Measurements from ENCODE around the gene PAGE5. TPM values are rescaled to one million over a fixed set of nuclear protein-coding genes. Genes with fewer than 3 reads are reported as not detected.

Gene PAGE5
- not detected in 2 replicates for total RNA-seq (2014; rRNA removed; shearing (Covaris generic))

- Histone ChIP-seq H3K4me3 (no peak within 1 kb of the TSS), H3K36me3 (no peaks in the 10 kb centered on the region), H3K27ac (no peak within 1 kb of the TSS), H3K9me3 (replicated peaks) (no peaks in the 10 kb centered on the region), H3K27me3 (replicated peaks) (no peaks in the 10 kb centered on the region), H3K4me1 (replicated peaks) (no peaks in the 10 kb centered on the region)
- DNase-seq (ENCODE audit: low read depth in 1 of 2, low spot score in 2 of 2): no peak
Observed at GRCh38 chrX:55220119-55220794, at the start of gene PAGE5. TSS of gene PAGE5 (plus strand) at chrX:55220346. CDS start at chrX:55221383, 1,037 bp downstream.

- Histone ChIP-seq H3K9me3 (replicated peaks) (no peaks in the 10 kb centered on the region), H3K4me1 (replicated peaks) (no peaks in the 10 kb centered on the region), H3K4me3 (no peak overlapping the region), H3K27me3 (replicated peaks) (no peaks in the 10 kb centered on the region), H3K27ac (no peak overlapping the region), H3K36me3 (no peaks in the 10 kb centered on the region)
- DNase-seq (ENCODE audit: low read depth in 1 of 2, low spot score in 2 of 2): no peak
Observed at GRCh38 chrX:55187281-55187680, 32.9 kb upstream of the PAGE5 start.

- no peak overlapping the region for H3K4me3 ChIP-seq
- no peaks in the 10 kb centered on the region for H3K4me1 ChIP-seq (replicated peaks)
- H3K27ac ChIP-seq: no peak overlapping the region
- no peaks in the 10 kb centered on the region for H3K9me3 ChIP-seq (replicated peaks)
- no peaks in the 10 kb centered on the region for H3K27me3 ChIP-seq (replicated peaks)
- no peak for DNase-seq (ENCODE audit: low read depth in 1 of 2, low spot score in 2 of 2)
- no peaks in the 10 kb centered on the region for H3K36me3 ChIP-seq
Observed at GRCh38 chrX:55196688-55197087, 23.5 kb upstream of the PAGE5 start.

GRCh38 chrX:55201930-55202579 lies 18.1 kb upstream of the PAGE5 start:
- Histone ChIP-seq H3K4me3 (no peak overlapping the region), H3K9me3 (replicated peaks) (no peaks in the 10 kb centered on the region), H3K36me3 (no peaks in the 10 kb centered on the region), H3K27ac (no peak overlapping the region), H3K27me3 (replicated peaks) (no peaks in the 10 kb centered on the region), H3K4me1 (replicated peaks) (no peaks in the 10 kb centered on the region)
- DNase-seq (ENCODE audit: low read depth in 1 of 2, low spot score in 2 of 2): no peak

- no peaks in the 10 kb centered on the region for H3K27me3 ChIP-seq (replicated peaks)
- H3K36me3 ChIP-seq: no peaks in the 10 kb centered on the region
- H3K9me3 ChIP-seq (replicated peaks): no peaks in the 10 kb centered on the region
- no peaks in the 10 kb centered on the region for H3K4me1 ChIP-seq (replicated peaks)
- DNase-seq (ENCODE audit: low read depth in 1 of 2, low spot score in 2 of 2): no peak
- H3K4me3 ChIP-seq: no peak overlapping the region
- H3K27ac ChIP-seq: no peak overlapping the region
Observed at GRCh38 chrX:55206162-55206941, 13.8 kb upstream of the PAGE5 start.

GRCh38 chrX:55210931-55211677 lies 9.0 kb upstream of the PAGE5 start:
- Histone ChIP-seq H3K27ac (no peak overlapping the region), H3K4me3 (no peak overlapping the region), H3K4me1 (replicated peaks) (no peaks in the 10 kb centered on the region), H3K36me3 (no peaks in the 10 kb centered on the region), H3K9me3 (replicated peaks) (no peaks in the 10 kb centered on the region), H3K27me3 (replicated peaks) (no peaks in the 10 kb centered on the region)
- no peak for DNase-seq (ENCODE audit: low read depth in 1 of 2, low spot score in 2 of 2)

- Histone ChIP-seq H3K36me3 (no peaks in the 10 kb centered on the region), H3K4me1 (replicated peaks) (no peaks in the 10 kb centered on the region), H3K27ac (no peak overlapping the region), H3K27me3 (replicated peaks) (no peaks in the 10 kb centered on the region), H3K4me3 (no peak overlapping the region), H3K9me3 (replicated peaks) (no peaks in the 10 kb centered on the region)
- DNase-seq (ENCODE audit: low read depth in 1 of 2, low spot score in 2 of 2): no peak
Observed at GRCh38 chrX:55213381-55213780, 6.8 kb upstream of the PAGE5 start.

- no peak overlapping the region for H3K4me3 ChIP-seq
- no peaks in the 10 kb centered on the region for H3K27me3 ChIP-seq (replicated peaks)
- no peak overlapping the region for H3K27ac ChIP-seq
- no peaks in the 10 kb centered on the region for H3K36me3 ChIP-seq
- H3K4me1 ChIP-seq (replicated peaks): no peaks in the 10 kb centered on the region
- DNase-seq (ENCODE audit: low read depth in 1 of 2, low spot score in 2 of 2): no peak
- H3K9me3 ChIP-seq (replicated peaks): no peaks in the 10 kb centered on the region
Observed at GRCh38 chrX:55240788-55241340, 20.7 kb downstream of the PAGE5 start.

- no peaks in the 10 kb centered on the region for H3K36me3 ChIP-seq
Observed at GRCh38 chrX:55253528-55253927, 33.4 kb downstream of the PAGE5 start.

GRCh38 chrX:55260806-55261205 lies 40.7 kb downstream of the PAGE5 start:
- no peak overlapping the region for H3K27ac ChIP-seq
- no peaks in the 10 kb centered on the region for H3K9me3 ChIP-seq (replicated peaks)
- no peaks in the 10 kb centered on the region for H3K36me3 ChIP-seq
- H3K4me3 ChIP-seq: no peak overlapping the region
- H3K4me1 ChIP-seq (replicated peaks): no peaks in the 10 kb centered on the region
- no peaks in the 10 kb centered on the region for H3K27me3 ChIP-seq (replicated peaks)
- no peak for DNase-seq (ENCODE audit: low read depth in 1 of 2, low spot score in 2 of 2)

More at GRCh38 chrX:55253528-55253927, 33.4 kb downstream of the PAGE5 start:
- no peaks in the 10 kb centered on the region for H3K27me3 ChIP-seq (replicated peaks)
- H3K27ac ChIP-seq: no peak overlapping the region
- no peak for DNase-seq (ENCODE audit: low read depth in 1 of 2, low spot score in 2 of 2)
- H3K4me1 ChIP-seq (replicated peaks): no peaks in the 10 kb centered on the region
- H3K4me3 ChIP-seq: no peak overlapping the region
- no peaks in the 10 kb centered on the region for H3K9me3 ChIP-seq (replicated peaks)

- no peaks in the 10 kb centered on the region for H3K4me1 ChIP-seq (replicated peaks)
- no peak within 1 kb of the TSS for H3K27ac ChIP-seq
- no peak for DNase-seq (ENCODE audit: low read depth in 1 of 2, low spot score in 2 of 2)
- H3K9me3 ChIP-seq (replicated peaks): no peaks in the 10 kb centered on the region
- no peak within 1 kb of the TSS for H3K4me3 ChIP-seq
- H3K36me3 ChIP-seq: no peaks in the 10 kb centered on the region
- H3K27me3 ChIP-seq (replicated peaks): no peaks in the 10 kb centered on the region
Observed at GRCh38 chrX:55264816-55265215, 44.7 kb downstream of the PAGE5 start, which contains the start of gene PAGE3. TSS of gene PAGE3 (minus strand) at chrX:55264916. CDS start at chrX:55263903, 1,013 bp downstream.

All from SJSA1 (cell line).